Lung microvascular endothelial cell (primary cell): Measurements from ENCODE around the gene RNU6-8. TPM values are rescaled to one million over a fixed set of nuclear protein-coding genes. Genes with fewer than 3 reads are reported as not detected.

Experiments used
- DNase-seq, 2 donors: peaks; one replicate each; pipeline versions ENCODE4 v3.0.0 to v3.0.0-alpha.2; 2010; ENCODE audit warnings: low read depth in 2 of 2
- total RNA-seq: library from RNA; depleted of rRNA; stranded (reverse); fragments of >200 nt; gene quantifications from 2 replicates; pipeline ENCODE4 v1.2.1, GENCODE V29; 2014

RNU6-8 gene
- total RNA-seq: not detected in 2 replicates

DNA sequence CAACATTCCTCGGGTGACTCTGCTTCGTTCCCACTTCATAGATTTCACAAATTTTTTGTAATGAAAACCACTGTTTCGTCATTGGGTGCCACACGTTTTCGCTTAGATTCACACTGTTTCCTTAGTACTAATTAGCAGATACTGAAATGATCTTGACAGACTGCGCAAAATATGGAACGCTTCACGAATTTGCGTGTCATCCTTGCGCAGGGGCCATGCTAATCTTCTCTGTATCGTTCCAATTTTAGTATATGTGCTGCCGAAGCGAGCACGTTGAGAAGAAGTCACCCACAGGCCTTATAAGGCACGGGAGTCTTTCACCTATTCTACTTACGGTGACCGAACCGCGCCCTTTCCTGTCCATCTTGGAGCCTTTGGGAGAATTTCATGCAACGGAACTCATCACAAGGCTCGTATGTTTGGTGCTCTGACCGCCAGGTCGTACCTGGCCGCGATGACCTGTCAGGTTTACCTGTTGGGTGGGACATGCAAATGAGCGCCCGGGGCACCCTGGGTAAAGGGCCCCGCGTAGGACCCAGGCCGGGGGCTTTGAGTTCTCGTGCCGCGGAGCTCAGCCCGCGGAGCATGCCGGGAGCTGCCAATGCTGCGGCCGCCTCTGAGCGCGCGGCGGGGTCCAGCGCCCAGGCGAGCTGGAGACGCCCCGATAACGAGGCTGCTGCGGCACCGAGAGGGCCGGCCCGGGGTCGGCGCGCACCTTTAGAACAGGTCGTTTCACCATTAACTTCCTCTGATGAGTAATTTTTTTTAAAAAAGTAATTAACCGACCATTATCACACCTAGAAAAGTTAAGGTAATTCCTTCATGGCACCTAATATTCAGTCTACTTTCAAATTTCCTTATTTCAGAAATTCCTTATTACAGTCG lies at the start of gene RNU6-8:
TSS of gene RNU6-8 (minus strand) at position 272 of the 885 bp plus-strand sequence.
- peak; percentile 85 to 91 for DNase-seq

DNA sequence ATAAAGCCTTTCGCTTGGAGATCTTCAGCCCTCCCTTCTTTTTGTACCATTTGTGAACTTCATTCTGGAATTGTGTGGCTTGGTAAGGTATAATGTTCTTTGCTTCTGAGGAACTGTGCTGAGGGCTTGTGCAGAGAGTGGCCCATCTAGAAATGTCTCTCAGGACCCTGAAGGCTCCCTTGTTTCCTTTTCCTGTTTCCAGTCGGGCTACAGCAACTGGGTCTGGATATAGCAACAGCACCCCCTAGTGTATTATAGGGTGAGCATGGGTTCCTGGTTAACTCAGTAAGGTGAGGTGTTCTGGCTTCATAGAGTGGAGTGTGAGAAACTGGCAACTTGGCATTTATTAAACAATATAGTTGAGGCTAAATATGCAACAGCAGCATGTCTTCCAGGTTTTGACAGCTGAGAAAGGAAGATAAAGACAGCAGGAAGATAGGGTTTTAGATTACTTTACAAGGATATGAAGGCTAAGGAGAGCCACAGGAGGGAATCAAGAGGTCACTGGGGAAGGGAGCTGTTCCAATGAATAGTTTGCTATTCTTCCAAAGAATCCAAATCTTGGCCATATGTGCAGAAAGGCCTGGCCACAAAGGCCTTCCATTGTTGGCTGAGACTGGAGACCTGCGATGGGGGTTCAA lies 49.1 kb upstream of the RNU6-8 start:
- DNase-seq: peak; percentile 75 to 76

DNA sequence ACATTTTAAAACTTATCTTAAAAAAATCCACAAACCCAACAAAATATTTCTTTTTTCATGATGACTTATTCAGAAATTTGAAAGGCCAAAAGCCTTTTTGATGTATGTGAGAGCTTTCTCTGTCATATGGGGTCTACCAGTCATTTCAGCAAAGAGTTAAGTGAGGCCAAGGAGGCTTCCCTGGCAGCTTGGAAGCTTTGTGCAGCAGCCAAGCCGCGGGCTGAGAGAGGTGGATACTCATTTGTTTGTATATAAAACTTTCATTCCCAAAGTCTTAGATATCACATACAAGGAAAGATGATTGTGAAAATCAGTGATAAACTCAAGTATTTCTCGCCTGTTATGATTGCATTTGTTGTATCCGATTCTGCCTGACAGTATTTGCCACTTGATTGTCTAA lies 48.5 kb upstream of the RNU6-8 start:
- DNase-seq: no peak

DNA sequence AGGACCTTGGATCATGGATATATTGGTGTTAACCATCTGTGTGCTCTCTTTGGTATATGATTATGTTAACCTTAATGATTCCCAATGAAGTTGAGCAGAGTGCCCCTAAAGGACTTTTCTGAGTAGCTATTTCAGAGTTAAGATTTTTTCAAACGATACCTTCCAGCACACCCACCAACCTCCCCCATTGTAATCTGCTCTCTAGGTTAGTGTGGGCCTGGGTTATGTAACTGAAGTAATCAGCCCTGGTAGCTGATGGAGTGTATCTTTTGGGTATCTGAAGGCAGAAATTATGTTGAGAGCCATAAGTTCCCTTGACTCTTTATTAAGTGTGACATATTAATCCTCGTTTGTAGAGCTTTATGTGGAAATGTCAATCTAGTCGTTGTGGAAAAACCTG lies 47.6 kb upstream of the RNU6-8 start:
- no peak for DNase-seq

DNA sequence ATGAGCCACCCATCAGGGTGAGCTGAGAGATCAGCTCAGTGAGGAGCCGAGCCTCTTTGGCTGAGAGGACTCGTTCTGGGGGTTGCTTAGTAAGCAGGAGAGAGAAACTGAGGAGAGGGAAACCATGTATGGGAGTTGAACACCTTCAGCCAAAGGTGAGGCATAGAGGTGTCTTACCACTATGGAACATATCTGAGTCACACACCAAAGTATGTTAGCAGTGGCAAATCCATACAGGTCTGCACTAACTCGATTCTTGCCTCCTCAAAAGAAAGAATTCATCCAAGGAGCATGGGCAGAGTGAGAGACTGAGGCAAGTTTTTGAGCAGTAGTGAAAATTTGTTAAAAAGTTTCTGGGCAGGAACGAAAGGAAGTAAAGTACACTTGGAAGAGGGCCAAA lies 46.7 kb upstream of the RNU6-8 start:
- DNase-seq: no peak

DNA sequence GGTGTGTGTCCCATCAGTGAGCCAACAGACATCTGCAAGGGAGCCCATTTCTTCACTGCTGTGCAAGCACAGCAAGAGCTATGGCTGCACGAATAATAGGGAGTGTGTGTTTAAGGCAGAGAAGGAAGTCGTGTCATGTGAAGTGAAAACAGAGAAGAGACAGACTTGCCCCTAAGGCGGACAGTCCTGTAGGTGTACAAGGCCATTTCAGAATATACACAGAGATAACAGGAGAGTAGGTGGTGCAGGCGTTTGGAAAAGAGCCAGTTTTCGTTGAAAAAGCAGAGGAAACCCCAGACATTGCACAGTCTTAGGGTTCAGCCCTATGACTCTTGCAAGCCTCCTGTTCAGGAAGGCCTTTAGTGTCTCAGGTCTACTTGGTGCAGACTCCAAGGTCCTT lies 46.3 kb upstream of the RNU6-8 start:
- DNase-seq: no peak

DNA sequence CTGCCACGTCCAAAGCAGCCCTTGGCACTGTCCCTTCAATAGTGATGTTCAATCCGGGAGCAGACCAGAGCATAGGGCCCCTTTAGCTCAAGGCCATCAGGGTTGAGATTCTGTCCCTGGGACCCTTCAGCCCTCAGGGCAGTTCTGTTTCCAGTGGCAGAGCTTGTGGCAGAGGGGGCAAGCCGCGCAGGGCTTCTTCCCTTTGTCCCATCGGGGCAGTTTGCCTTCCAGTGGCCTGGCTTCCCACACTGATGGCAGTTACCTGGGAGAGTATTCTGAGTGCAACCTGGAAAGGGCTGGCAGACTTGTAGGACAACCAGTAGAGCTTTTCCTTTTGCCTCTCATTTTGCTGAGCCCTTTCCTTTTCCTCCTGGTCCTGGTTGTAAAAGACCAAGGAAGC lies 43.7 kb upstream of the RNU6-8 start:
- no peak for DNase-seq

DNA sequence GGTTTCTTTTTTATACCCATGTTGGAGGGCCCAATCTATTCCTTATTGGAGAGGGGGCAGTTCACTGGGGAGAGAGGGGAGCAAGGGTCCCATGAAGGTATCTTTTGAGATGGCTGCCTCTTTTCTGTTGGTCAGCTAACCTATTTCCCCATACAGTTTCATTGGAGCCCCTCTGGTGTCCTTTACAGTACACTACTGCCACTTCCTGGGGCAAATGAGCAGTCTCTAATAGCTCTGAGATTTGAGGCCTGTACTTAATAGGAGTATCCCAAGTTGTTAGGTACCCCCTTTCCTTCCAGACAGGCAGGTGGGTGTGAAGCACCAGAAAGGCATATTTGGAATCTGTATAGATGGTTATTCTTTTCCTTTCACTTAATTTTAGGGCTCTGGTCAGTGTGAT lies 41.3 kb upstream of the RNU6-8 start:
- peak in 1 of 2 donors; percentile 8 for DNase-seq

DNA sequence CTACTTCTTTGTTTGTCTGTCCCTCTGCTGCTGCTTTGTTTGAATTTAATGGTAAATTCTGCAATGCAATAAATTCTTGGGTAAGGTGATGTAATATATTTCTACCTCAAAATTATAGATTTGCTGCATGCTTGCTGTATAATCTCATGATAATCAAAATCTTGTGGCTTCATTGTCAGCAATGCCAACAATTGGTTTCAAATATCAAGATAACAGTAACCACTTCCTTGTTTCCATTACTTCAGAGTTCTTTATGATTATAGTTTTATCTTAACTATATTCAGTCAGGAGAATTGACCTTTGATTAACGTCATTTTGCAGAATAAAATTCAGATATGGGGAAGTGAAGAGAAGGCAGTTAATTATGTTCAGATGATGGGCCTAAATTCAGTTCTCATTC lies 30.2 kb upstream of the RNU6-8 start:
- DNase-seq: no peak

DNA sequence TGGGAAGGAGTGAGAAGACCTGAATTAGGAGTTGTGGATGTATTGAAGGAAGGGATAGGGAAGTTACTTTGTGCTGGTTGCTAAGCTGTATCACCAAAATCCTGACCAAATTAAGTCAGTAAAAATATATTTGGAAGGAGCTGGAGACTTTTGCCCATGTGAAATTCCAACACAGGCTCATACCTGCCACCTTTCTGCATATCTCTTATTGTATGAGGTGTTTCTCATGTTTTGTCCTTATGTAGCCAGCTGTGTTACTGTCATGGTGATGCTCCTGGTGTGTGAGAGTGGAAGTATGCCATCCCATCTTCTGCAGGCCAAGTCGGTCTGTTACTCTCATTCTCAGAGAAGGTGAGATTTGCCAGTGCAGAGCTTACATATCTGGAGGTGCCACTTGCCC lies 29.4 kb upstream of the RNU6-8 start:
- no peak for DNase-seq

DNA sequence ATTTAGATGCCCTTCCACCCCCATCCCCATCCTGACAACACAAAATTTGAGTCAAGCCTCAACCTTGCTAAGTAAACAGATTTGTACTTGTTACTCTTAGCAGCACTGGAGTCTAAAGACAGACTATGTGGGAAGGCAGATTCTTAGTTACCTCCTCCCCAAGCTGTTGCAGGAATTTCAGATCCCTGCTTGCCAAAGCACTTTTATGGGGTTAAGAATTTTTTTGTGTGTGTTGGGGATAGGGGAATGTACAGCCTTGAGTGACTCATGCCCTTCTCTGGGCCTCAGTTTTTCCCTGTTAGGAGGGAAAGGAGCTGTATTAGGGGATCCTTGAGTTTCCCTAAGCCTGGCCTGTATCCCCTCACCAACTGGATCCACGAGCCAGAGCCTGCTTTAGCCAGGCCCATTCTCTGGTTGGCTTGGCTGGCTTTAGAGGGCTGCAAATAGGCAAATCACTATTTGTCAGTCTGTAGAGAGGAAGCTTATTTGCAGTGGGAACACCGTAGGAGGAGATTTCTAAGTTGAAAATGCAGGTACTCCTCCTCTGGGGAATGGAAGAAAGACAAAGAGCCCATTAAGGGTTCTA lies 27.7 kb upstream of the RNU6-8 start:
- DNase-seq: no peak

DNA sequence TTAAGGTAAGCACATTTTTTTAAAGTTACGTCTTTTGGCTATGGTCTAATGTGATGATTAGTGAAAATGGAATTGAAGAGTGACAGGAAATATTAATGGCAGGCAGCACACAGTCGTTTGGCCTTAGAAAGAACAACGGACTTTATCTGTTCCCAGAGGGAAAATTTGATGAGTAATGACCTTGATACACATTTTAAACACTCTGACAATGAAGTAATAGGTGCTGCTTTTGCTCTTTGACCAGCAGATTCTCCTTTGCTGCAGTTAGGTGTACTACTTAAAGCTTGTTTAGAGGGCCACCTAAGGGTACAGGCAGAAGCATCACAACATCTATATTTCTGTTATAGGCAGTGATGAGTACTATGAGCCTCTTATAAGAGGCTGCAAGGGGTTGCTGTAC lies 27.1 kb upstream of the RNU6-8 start:
- peak in 1 of 2 donors; percentile 5 for DNase-seq

DNA sequence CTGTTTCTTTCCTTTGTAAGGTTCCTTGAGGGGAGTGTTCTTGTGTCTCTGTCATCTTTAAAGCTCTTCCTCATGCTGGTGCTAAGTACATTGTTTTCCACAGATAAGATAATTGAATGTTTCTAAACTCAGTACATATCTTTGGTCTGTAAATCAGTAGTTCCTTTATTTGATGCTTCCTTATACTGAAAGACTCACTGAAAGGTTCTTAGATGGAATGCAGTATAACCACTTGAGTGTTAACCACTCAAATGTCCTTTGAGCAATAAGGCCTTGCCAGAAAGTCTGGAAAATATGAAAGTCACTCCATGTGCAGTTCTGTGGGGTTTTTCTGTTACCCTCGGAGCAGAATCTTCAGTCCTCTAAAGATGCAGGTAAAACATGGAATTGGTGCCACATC lies 23.0 kb upstream of the RNU6-8 start:
- no peak for DNase-seq

DNA sequence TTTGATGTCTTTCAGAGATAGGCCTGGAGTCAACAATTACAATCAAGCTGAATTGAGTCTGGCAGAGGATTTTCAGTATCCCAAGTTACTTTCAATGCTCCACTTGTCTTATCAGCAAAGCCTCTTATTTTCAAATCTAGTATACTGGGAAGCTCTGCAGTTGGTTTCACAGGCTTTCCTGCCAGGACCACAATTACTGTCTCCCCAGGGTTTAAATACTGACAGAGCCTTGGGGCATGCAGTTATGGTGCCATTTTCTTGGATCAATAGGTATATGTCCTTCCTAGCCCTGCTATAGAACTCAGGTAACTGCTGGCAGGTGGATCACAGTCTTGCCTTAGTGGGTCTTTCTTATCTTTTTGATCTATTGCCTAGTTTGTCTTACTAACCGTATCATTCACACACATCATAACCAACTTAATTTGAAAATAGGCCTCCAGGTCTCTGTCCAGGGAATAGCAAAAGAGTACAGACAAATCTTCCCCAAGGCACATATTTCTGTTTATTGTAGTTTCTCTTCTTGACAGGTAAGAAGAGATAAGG lies 22.4 kb upstream of the RNU6-8 start:
- no peak for DNase-seq

DNA sequence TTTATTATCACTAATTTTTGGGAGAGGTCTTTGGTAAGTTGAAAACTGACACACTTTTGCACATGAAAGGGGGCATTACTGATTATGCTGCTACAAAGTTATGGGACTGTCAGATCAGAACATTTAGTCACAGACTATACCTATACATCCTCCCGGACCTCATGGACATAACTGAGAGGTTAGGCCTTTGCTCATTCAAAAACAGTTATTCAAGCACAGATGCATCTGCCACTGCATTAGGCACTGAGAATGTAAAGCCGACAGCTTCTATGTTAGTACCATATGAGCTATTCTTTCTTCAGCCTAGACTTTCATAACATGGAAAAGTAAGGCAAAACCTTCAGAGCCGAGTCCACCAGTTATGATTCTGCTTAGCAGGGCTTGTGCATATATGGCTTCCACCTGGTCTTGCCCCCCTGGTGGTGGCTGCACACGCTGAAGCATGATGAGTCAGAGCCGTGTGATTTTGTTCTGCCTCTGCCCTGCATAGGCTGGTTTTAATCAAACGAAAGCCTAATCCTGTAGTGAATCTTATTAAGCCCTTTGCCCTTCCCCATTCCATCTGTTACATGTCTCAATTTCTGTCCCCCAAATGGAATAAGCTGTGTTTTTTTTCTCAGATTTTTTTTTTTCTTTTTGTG lies 21.8 kb upstream of the RNU6-8 start:
- DNase-seq: peak; percentile 40 to 45

DNA sequence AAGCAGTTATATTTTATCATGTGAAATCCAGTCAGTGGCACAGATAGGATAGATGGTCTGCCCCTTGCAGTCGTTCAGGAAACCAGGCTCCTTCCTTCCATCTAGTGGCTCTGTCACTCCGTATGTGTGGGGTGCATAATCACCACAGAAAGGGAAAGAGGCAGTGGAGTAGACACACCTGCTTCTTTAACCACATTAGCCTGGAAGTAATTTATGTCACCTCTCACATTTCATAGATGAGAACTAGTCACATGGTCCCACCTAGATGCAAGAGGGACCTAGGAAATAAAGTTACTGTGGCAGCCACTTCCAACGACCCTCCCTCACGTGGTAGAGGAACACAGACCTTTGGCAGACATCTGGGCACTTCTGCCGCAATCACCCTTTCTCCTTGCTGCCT lies 14.2 kb upstream of the RNU6-8 start:
- no peak for DNase-seq

DNA sequence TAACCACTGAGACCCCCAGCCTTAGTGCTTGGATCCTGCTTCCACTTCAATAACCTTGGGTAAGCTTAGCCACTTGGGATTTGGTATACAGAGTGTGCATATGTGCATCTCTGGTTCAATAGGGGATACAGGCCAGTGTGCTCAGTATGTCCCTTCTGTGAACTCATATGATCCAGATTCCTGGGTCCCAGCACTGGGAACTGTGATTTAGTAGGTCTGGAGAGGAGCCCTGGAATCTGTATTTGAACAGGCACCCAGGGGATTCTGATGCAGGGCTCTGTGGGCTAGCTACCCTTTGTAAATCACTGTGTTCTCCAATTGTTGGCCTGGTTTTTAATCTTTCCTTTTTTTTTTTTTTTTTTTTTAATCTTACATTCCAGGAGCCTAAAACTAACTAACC lies 9.8 kb upstream of the RNU6-8 start:
- no peak for DNase-seq

DNA sequence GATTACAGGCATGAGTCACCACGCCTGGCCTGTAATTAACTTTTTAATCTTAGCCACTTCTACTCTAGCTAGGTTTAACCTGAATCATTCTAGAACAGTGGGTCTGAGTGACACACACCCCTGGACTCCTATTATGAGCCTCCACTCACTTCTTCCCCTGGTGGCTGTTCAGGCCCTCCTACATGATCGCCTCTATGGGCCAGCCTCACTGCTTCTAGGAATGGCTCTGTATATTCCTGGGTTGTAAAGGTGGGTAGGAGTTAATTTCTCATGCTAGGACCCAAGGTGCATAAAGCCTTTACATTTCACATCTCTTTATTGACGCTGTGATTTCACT lies 8.0 kb upstream of the RNU6-8 start:
- DNase-seq: no peak

DNA sequence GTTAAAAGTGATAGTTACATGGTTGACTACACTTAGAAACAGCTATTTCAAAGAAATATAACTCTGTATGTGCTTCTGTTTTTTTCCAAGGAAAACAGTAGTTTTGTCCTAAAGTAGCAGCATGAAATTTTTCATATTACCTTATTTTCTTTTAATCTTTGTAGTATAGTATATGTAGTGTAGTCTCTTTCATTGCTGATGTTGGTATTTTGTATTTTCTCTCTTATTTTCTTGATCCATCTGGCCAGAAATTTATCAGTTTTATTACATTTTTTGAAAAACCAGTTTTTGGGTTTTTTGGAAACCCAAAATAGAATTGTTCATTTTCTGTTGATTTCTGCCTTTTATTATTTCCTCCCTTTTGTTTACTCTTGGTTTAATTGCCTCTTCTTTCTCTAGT lies 6.4 kb upstream of the RNU6-8 start:
- no peak for DNase-seq

DNA sequence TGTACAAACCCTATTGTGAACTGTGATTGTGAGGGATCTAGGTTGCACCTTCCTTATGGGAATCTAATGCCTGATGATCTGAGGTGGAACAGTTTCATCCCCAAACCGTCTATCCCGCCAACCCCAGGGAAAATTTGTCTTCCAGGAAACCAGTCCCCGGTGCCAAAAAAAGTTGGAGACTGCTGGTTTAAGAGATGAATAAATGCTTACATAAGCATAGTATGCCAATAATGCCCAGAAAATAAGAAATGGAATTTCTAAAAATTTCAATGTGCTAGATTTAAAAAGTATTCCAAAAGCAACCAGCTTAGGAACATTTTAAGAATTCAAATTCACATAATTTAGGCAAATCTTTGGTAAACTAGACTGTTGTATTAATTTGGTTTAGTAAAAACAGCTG lies 5.4 kb upstream of the RNU6-8 start:
- no peak for DNase-seq

DNA sequence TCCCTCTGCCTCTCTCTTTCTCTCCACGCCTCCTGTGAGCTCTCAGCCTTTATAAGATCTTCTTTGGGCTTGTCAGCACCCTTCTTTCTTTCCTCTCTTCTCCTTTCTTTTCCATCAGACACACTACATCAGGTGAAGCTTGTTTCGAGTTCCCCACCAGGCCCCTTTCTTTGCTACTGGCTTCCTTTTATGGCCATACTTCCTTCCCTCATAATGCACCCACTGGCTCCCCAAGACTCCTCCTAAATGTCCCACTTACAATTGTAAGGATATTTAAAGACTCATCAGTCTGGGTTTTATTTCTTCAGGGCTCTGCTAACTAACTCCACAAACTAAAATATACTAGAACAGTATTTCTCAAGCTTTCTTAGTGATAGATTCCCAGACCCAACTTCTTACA lies 3.5 kb upstream of the RNU6-8 start:
- no peak for DNase-seq

DNA sequence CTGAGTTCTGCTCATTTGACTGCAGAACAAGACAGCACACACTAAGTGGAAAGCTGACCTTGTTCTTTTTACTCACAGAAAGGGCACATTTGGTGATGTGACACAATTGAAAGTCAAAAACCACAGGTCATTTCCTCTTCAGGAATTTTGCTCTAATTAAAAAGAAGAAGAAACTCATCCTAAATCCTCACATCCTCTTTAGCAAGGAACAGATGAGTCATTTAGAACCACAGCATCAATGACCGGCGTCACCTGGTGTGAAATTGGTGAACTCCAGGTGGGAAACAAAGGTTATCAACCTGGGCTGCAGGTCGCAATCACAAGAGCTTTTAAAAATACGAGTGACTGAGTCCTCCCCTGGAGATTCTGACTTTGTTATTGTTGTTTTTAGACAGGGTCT lies 2.9 kb upstream of the RNU6-8 start:
- no peak for DNase-seq
